ENCODE results near the gene MYLIP. TPM values are rescaled to one million over a fixed set of nuclear protein-coding genes. Genes with fewer than 3 reads are reported as not detected.

Gene MYLIP
- total and polyA plus RNA-seq, 2 of the 13 experiments (the other 11 are each of a cell fraction or from before 2014, with no cell fraction given): 3.4 to 10.8 TPM

DNA sequence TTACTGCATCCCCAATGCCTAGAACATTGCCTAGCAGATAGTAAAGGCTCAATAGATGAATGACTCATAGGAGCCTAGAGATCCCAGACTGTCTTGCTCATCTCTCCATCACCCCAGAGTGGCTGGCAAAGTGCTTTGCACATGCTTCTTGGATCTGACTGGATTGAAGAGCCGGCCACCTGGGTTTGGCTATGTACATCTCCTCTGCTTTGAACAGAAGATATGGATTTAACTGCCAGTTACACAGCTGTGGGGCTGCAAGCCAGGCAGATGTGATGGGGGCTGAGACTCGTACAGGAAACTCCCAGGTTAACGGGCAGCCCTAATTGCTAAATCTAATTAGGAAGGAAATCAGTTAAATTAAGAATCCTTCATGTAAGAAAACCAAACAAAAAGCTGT is 28.6 kb downstream of the MYLIP start:
- H3K9me3 ChIP-seq (ENCODE audit: low read length): no peaks in the 10 kb centered on the region
- TF ChIP-seq ZNF83 (CRISPR knock-in tag; IDR thresholded peaks at IDR 0.05; ENCODE audit: borderline replicate concordance) (no peak), MEIS1 (CRISPR knock-in tag; IDR thresholded peaks at IDR 0.05; ENCODE audit: borderline replicate concordance) (no peak), ZFP82 (CRISPR knock-in tag; IDR thresholded peaks at IDR 0.05; ENCODE audit: borderline replicate concordance) (no peak), SRY (CRISPR knock-in tag; IDR thresholded peaks at IDR 0.05) (no peak), TOPORS (CRISPR knock-in tag; IDR thresholded peaks at IDR 0.05) (no peak), TOE1 (CRISPR knock-in tag; IDR thresholded peaks at IDR 0.05) (no peak), PITX1 (CRISPR knock-in tag; IDR thresholded peaks at IDR 0.05) (no peak), MEF2D (CRISPR knock-in tag; IDR thresholded peaks at IDR 0.05) (no peak), ZNF12 (CRISPR knock-in tag; IDR thresholded peaks at IDR 0.05) (no peak), ZNF660 (CRISPR knock-in tag; IDR thresholded peaks at IDR 0.05; ENCODE audit: borderline replicate concordance, low read depth) (no peak), ESRRA (CRISPR knock-in tag; IDR thresholded peaks at IDR 0.05; ENCODE audit: low read depth) (no peak), ZNF772 (CRISPR knock-in tag; IDR thresholded peaks at IDR 0.05) (no peak)
- TF ChIP-seq, protein P1, sequence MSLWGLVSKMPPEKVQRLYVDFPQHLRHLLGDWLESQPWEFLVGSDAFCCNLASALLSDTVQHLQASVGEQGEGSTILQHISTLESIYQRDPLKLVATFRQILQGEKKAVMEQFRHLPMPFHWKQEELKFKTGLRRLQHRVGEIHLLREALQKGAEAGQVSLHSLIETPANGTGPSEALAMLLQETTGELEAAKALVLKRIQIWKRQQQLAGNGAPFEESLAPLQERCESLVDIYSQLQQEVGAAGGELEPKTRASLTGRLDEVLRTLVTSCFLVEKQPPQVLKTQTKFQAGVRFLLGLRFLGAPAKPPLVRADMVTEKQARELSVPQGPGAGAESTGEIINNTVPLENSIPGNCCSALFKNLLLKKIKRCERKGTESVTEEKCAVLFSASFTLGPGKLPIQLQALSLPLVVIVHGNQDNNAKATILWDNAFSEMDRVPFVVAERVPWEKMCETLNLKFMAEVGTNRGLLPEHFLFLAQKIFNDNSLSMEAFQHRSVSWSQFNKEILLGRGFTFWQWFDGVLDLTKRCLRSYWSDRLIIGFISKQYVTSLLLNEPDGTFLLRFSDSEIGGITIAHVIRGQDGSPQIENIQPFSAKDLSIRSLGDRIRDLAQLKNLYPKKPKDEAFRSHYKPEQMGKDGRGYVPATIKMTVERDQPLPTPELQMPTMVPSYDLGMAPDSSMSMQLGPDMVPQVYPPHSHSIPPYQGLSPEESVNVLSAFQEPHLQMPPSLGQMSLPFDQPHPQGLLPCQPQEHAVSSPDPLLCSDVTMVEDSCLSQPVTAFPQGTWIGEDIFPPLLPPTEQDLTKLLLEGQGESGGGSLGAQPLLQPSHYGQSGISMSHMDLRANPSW (CRISPR knock-in tag; IDR thresholded peaks at IDR 0.05; ENCODE audit: borderline replicate concordance): no peak
- TF ChIP-seq, protein P2, sequence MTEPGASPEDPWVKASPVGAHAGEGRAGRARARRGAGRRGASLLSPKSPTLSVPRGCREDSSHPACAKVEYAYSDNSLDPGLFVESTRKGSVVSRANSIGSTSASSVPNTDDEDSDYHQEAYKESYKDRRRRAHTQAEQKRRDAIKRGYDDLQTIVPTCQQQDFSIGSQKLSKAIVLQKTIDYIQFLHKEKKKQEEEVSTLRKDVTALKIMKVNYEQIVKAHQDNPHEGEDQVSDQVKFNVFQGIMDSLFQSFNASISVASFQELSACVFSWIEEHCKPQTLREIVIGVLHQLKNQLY (CRISPR knock-in tag; IDR thresholded peaks at IDR 0.05): no peak
- TF ChIP-seq, protein P3, sequence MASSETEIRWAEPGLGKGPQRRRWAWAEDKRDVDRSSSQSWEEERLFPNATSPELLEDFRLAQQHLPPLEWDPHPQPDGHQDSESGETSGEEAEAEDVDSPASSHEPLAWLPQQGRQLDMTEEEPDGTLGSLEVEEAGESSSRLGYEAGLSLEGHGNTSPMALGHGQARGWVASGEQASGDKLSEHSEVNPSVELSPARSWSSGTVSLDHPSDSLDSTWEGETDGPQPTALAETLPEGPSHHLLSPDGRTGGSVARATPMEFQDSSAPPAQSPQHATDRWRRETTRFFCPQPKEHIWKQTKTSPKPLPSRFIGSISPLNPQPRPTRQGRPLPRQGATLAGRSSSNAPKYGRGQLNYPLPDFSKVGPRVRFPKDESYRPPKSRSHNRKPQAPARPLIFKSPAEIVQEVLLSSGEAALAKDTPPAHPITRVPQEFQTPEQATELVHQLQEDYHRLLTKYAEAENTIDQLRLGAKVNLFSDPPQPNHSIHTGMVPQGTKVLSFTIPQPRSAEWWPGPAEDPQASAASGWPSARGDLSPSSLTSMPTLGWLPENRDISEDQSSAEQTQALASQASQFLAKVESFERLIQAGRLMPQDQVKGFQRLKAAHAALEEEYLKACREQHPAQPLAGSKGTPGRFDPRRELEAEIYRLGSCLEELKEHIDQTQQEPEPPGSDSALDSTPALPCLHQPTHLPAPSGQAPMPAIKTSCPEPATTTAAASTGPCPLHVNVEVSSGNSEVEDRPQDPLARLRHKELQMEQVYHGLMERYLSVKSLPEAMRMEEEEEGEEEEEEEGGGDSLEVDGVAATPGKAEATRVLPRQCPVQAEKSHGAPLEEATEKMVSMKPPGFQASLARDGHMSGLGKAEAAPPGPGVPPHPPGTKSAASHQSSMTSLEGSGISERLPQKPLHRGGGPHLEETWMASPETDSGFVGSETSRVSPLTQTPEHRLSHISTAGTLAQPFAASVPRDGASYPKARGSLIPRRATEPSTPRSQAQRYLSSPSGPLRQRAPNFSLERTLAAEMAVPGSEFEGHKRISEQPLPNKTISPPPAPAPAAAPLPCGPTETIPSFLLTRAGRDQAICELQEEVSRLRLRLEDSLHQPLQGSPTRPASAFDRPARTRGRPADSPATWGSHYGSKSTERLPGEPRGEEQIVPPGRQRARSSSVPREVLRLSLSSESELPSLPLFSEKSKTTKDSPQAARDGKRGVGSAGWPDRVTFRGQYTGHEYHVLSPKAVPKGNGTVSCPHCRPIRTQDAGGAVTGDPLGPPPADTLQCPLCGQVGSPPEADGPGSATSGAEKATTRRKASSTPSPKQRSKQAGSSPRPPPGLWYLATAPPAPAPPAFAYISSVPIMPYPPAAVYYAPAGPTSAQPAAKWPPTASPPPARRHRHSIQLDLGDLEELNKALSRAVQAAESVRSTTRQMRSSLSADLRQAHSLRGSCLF (CRISPR knock-in tag; IDR thresholded peaks at IDR 0.05; ENCODE audit: borderline replicate concordance): no peak
- H3K79me2 ChIP-seq (ENCODE audit: insufficient read depth, low read length): no peaks in the 10 kb centered on the region
- DNase-seq (ENCODE audit: low spot score): no peak
- no TSS peak for BruUV-seq (replicated peaks)
- H2AFZ ChIP-seq (ENCODE audit: low read length): no peak overlapping the region
- in situ Hi-C loops (cut with HindIII; ENCODE audit: extremely low pct_ligation_motif_present, low pct_unique_long_range_greater_than_20kb) (no loop called here), intact Hi-C loops (cut with micrococcal nuclease; ENCODE audit: unreplicated experiment) (no loop called here)
- H3K9ac ChIP-seq (ENCODE audit: insufficient read depth, low read depth, low read length): no peak overlapping the region
- WGBS (ENCODE audit: low lambda C conversion rate): 11% methylated on average over 3 of the region's 3 CpGs
- no peak for FAIRE-seq
- ChIA-PET POLR2A (interaction anchor here (0.6 kb wide), 1 partner anchor 29 kb away, joined by 3 read pairs; no protein-coding TSS in a partner anchor), CTCF (ENCODE audit: low intra/inter-chr PET ratio, low total read pairs) (no interaction called here)
- no peak overlapping the region for H3K27ac ChIP-seq (ENCODE audit: extremely low read length, insufficient read depth, low read length)
- ATAC-seq: no peak
- peaks cover 6 to 32% of the 10 kb centered on the region in 2 experiments; a peak in 4 of 5 replicates for H3K27me3 ChIP-seq (ENCODE audit: control insufficient read depth in 1 of 2, insufficient read depth in 2 of 2, low read length in 2 of 2)
- no peaks in the 10 kb centered on the region for H3K36me3 ChIP-seq (replicated peaks in 1 of 2; ENCODE audit: control insufficient read depth in 1 of 2, insufficient read depth in 2 of 2, low read length in 2 of 2)
- H3K4me1 ChIP-seq (ENCODE audit: insufficient read depth, low read length): no peaks in the 10 kb centered on the region
- H3K4me3 ChIP-seq (replicated peaks in 1 of 3; ENCODE audit: insufficient read depth in 1 of 3, low read depth in 2 of 3, low read length in 3 of 3): no peak overlapping the region
- H3K4me2 ChIP-seq (ENCODE audit: low read depth, low read length): no peak overlapping the region
- no peaks in the 10 kb centered on the region for H4K20me1 ChIP-seq (ENCODE audit: insufficient read depth, low read length)
